B cell (primary cell): ENCODE results near the gene GSTP1. TPM values are rescaled to one million over a fixed set of nuclear protein-coding genes. Genes with fewer than 3 reads are reported as not detected.

Experiments used
- ATAC-seq: fragments of 200-7000 bp; cut with Tn5 transposase; one replicate; pipeline ENCODE4 v1.10.0; 2021; ENCODE audit warnings: low read depth, mild to moderate bottlenecking, moderate number of reproducible peaks, moderate library complexity
- CTCF ChIA-PET: fragments of 350-600 bp; sonication (Branson Sonifier 250); formaldehyde crosslinking; loops from one replicate; lab custom pipeline; 2021; ENCODE audit warnings: antibody characterized with exemption, inconsistent platforms; lab: Charles Lee
- POLR2A ChIA-PET: fragments of 350-600 bp; sonication (Branson Sonifier 250); formaldehyde crosslinking; loops from one replicate; lab custom pipeline; 2021; ENCODE audit warnings: antibody characterized with exemption; lab: Charles Lee
- DNase-seq: peaks from one replicate; pipeline ENCODE4 v3.0.0; 2013
- H2AFZ ChIP-seq: 2 replicates; pipeline ENCODE4 v1.6.1; 2012; ENCODE audit warnings: mild to moderate bottlenecking, low read depth, low read length; ENCODE audit not compliant: insufficient read depth, poor library complexity, severe bottlenecking
- H3K27ac ChIP-seq, 2 donors: 1 replicate in 1 of 2; 2 replicates in 1 of 2; pipeline ENCODE4 v1.5.1; 2012 to 2013; ENCODE audit warnings: low read length in 2 of 2, mild to moderate bottlenecking in 2 of 2, moderate library complexity in 1 of 2
- H3K27me3 ChIP-seq, 4 experiments: fragments of 200-600 bp in 1 of 4; sonication (generic) in 1 of 4; replicated peaks in 1 of 4; 1 replicate in 2 of 4; 2 replicates in 2 of 4; pipeline versions ENCODE4 v1.6.1 to v1.7.0; 2013 to 2016; ENCODE audit warnings: low read length in 3 of 4, mild to moderate bottlenecking in 2 of 4, mixed read lengths in 1 of 4, moderate library complexity in 1 of 4; ENCODE audit not compliant: insufficient read depth in 4 of 4, control insufficient read depth in 3 of 4; ENCODE audit errors: control extremely low read depth in 1 of 4
- H3K36me3 ChIP-seq, 2 experiments: replicated peaks in 1 of 2; 1 replicate in 1 of 2; 2 replicates in 1 of 2; pipeline versions ENCODE4 v1.6.1 to v1.7.1; 2013; ENCODE audit warnings: low read length in 1 of 2; ENCODE audit not compliant: insufficient read depth in 2 of 2, control insufficient read depth in 1 of 2; ENCODE audit errors: control extremely low read depth in 1 of 2, extremely low read depth in 1 of 2
- H3K4me1 ChIP-seq, 2 donors: fragments of 200-600 bp in 1 of 2; sonication (generic) in 1 of 2; 1 replicate in 1 of 2; 2 replicates in 1 of 2; pipeline versions ENCODE4 v1.5.1 to v1.6.1; 2013 to 2017; ENCODE audit warnings: low read length in 2 of 2; ENCODE audit not compliant: control insufficient read depth in 2 of 2, insufficient read depth in 2 of 2
- H3K4me2 ChIP-seq: replicated peaks from 2 replicates; pipeline ENCODE3; 2012; ENCODE audit warnings: mild to moderate bottlenecking, low read depth, low read length; ENCODE audit not compliant: poor library complexity, severe bottlenecking
- H3K4me3 ChIP-seq, 5 experiments: fragments of 200-600 bp in 1 of 5; sonication (generic) in 1 of 5; 1 replicate in 3 of 5; 2 replicates in 2 of 5; pipeline versions ENCODE4 v1.5.1 to v1.7.0; 2011 to 2016; ENCODE audit warnings: low read length in 4 of 5, mild to moderate bottlenecking in 4 of 5, low read depth in 2 of 5, control low read depth in 1 of 5, moderate library complexity in 1 of 5; ENCODE audit not compliant: insufficient read depth in 1 of 5; ENCODE audit errors: control extremely low read depth in 1 of 5, extremely low read depth in 1 of 5
- H3K79me2 ChIP-seq: fragments of 200-600 bp; sonication (generic); one replicate; pipeline ENCODE4 v1.6.0; 2016; ENCODE audit warnings: low read length; ENCODE audit not compliant: control insufficient read depth, insufficient read depth
- H3K9ac ChIP-seq: fragments of 200-600 bp; sonication (generic); 2 replicates; pipeline ENCODE4 v1.6.1; 2017; ENCODE audit warnings: mild to moderate bottlenecking, low read length, moderate library complexity
- H3K9me3 ChIP-seq, 3 donors: one replicate each; pipeline versions ENCODE4 v1.6.1 to v1.7.1; 2013; ENCODE audit warnings: low read length in 2 of 3; ENCODE audit not compliant: control insufficient read depth in 2 of 3, insufficient read depth in 1 of 3; ENCODE audit errors: control extremely low read depth in 1 of 3
- H4K20me1 ChIP-seq: 2 replicates; pipeline ENCODE4 v1.6.0; 2012; ENCODE audit warnings: mild to moderate bottlenecking, low read length; ENCODE audit not compliant: insufficient read depth, control insufficient read depth, poor library complexity, severe bottlenecking
- H3K27ac Mint-ChIP-seq: one replicate; pipeline ENCODE4 v1.8.0; 2021; ENCODE audit warnings: mixed read lengths
- H3K27me3 Mint-ChIP-seq: one replicate; pipeline ENCODE4 v1.8.0; 2021; ENCODE audit warnings: mixed read lengths
- H3K4me1 Mint-ChIP-seq: one replicate; pipeline ENCODE4 v1.8.0; 2021; ENCODE audit warnings: mixed read lengths
- H3K4me3 Mint-ChIP-seq: one replicate; pipeline ENCODE4 v1.8.0; 2021; ENCODE audit warnings: mixed read lengths
- H3K9me3 Mint-ChIP-seq: one replicate; pipeline ENCODE4 v1.8.0; 2022; ENCODE audit warnings: mixed read lengths; ENCODE audit not compliant: insufficient read depth
- CTCF ChIP-seq: fragments of 200-600 bp; IDR thresholded peaks from one replicate; pipeline ENCODE4 v1.8.0; 2022; ENCODE audit warnings: antibody characterized with exemption, mild to moderate bottlenecking
- EZH2 ChIP-seq: IDR thresholded peaks from 2 replicates; pipeline ENCODE4 v1.6.1; 2012; ENCODE audit warnings: borderline replicate concordance, low read depth, mild to moderate bottlenecking, moderate library complexity, low read length; ENCODE audit not compliant: insufficient read depth, poor library complexity, severe bottlenecking
- WGBS: methylation state at CpG from one replicate; pipeline ENCODE4 v1.1.5; 2013; ENCODE audit warnings: missing lambda C conversion rate; ENCODE audit not compliant: insufficient coverage; 5-methylcytosine and 5-hydroxymethylcytosine counted together
- intact Hi-C: fragments of 100-400 bp; cut with micrococcal nuclease; formaldehyde crosslinking; loops from one replicate; pipeline ENCODE4 v1.10.0; 2022
- polyA plus RNA-seq: library from polyadenylated mRNA; depleted of rRNA; stranded (reverse); fragments of >200 nt; gene quantifications from 2 replicates; pipeline ENCODE4 v1.2.3, GENCODE V29; 2012
- total RNA-seq, 2 donors: library from RNA; stranded (reverse); fragments of 120-200 nt in 1 of 2; gene quantifications; 1 replicate in 1 of 2; 2 replicates in 1 of 2; pipeline versions ENCODE4 v1.2.3 to v1.2.4, GENCODE V29; 2013 to 2022

The GSTP1 gene
- total and polyA plus RNA-seq, 2 donors (not counting 1 experiment from before 2014, with no cell fraction given) = 200 to 313 TPM

- peaks cover 3% of the 10 kb centered on the region for H3K9me3 Mint-ChIP-seq
- 88% methylated on average over 18 of the region's 21 CpGs for WGBS
- intact Hi-C loops = loop anchor here (10.0 kb wide), 2 partner anchors 180 to 320 kb away; partner anchors contain the start of genes GRK2, PPP1CA and TBC1D10C
- peak overlapping the region; percentile 85 to 91 for H3K27ac ChIP-seq
- peak overlapping the region; percentile 75 for H3K4me3 Mint-ChIP-seq
- peak overlapping the region; percentile 100 for H3K27ac Mint-ChIP-seq
- no peak overlapping the region for H3K9ac ChIP-seq
- TF ChIP-seq EZH2 (no peak), CTCF (no peak)
- H3K9me3 ChIP-seq = peaks cover 0 to 7% (median 0%) of the 10 kb centered on the region in 3 donors
- ATAC-seq = no peak
- H3K4me1 ChIP-seq = peaks cover 71 to 78% of the 10 kb centered on the region in 2 donors
- CTCF ChIA-PET = interaction anchor here (0.9 to 3.6 kb wide), 8 partner anchors 8 to 51 kb away, joined by 3 to 30 read pairs (median 10); partner anchors contain the start of gene NUDT8
- H3K4me3 ChIP-seq = no peak overlapping the region
- H3K4me2 ChIP-seq = peak overlapping the region; percentile 94
- no peaks in the 10 kb centered on the region for H3K27me3 Mint-ChIP-seq
- H3K27me3 ChIP-seq = no peaks in the 10 kb centered on the region
- H3K79me2 ChIP-seq = no peaks in the 10 kb centered on the region
- H3K4me1 Mint-ChIP-seq = peaks cover 69% of the 10 kb centered on the region
- DNase-seq = peak; percentile 73
- no peaks in the 10 kb centered on the region for H4K20me1 ChIP-seq
- H3K36me3 ChIP-seq = no peaks in the 10 kb centered on the region
- POLR2A ChIA-PET = interaction anchor here (1.1 to 1.8 kb wide), 6 partner anchors 22 to 117 kb away, joined by 3 to 6 read pairs (median 5); partner anchors contain the start of genes NUDT8 and TMEM134
- H2AFZ ChIP-seq = no peak overlapping the region
Observed at GRCh38 chr11:67584881-67585873, 1.6 kb downstream of the GSTP1 start.
